CD14-positive monocyte (primary cell): ENCODE results near the gene CCL14. TPM values are rescaled to one million over a fixed set of nuclear protein-coding genes. Genes with fewer than 3 reads are reported as not detected.
A peak's percentile ranks its signal among the peaks of the same experiment; 100 is the strongest.

Experiments used
- DNase-seq, 3 donors: peaks; one replicate each; pipeline ENCODE4 v3.0.0-alpha.2; 2011 to 2022
- H2AFZ ChIP-seq: 2 replicates; pipeline ENCODE4 v1.6.0; 2012; ENCODE audit warnings: mild to moderate bottlenecking, low read depth, low read length, inconsistent platforms; ENCODE audit not compliant: insufficient read depth, poor library complexity, severe bottlenecking
- H3K27ac ChIP-seq, 2 donors: 1 replicate in 1 of 2; 2 replicates in 1 of 2; pipeline ENCODE4 v1.5.1; 2012 to 2013; ENCODE audit warnings: low read length in 2 of 2, control low read depth in 1 of 2, inconsistent platforms in 1 of 2, low read depth in 1 of 2, mild to moderate bottlenecking in 1 of 2
- H3K27me3 ChIP-seq, 2 donors: one replicate each; pipeline versions ENCODE4 v1.6.0 to v1.6.1; 2011 to 2013; ENCODE audit warnings: low read length in 2 of 2; ENCODE audit not compliant: control insufficient read depth in 2 of 2, insufficient read depth in 2 of 2
- H3K36me3 ChIP-seq, 2 donors: replicated peaks in 1 of 2; 1 replicate in 1 of 2; 2 replicates in 1 of 2; pipeline versions ENCODE4 v1.5.1 to v1.6.1; 2012 to 2013; ENCODE audit warnings: low read length in 2 of 2, control low read depth in 1 of 2, inconsistent platforms in 1 of 2, mild to moderate bottlenecking in 1 of 2; ENCODE audit not compliant: insufficient read depth in 2 of 2, control insufficient read depth in 1 of 2
- H3K4me1 ChIP-seq, 2 donors: 1 replicate in 1 of 2; 2 replicates in 1 of 2; pipeline versions ENCODE4 v1.5.1 to v1.6.1; 2012 to 2013; ENCODE audit warnings: low read length in 2 of 2, control low read depth in 1 of 2, inconsistent platforms in 1 of 2, mild to moderate bottlenecking in 1 of 2, moderate library complexity in 1 of 2; ENCODE audit not compliant: insufficient read depth in 2 of 2, control insufficient read depth in 1 of 2
- H3K4me2 ChIP-seq: replicated peaks from 2 replicates; pipeline ENCODE3; 2012; ENCODE audit warnings: low read length, moderate library complexity, mild to moderate bottlenecking; ENCODE audit not compliant: poor library complexity, severe bottlenecking; ENCODE audit errors: extremely low read depth
- H3K4me3 ChIP-seq, 3 experiments: fragments of 200-600 bp in 1 of 3; sonication (generic) in 1 of 3; replicated peaks in 1 of 3; 1 replicate in 2 of 3; 2 replicates in 1 of 3; pipeline ENCODE4 v1.5.1; 2011 to 2013; ENCODE audit warnings: low read length in 3 of 3, mild to moderate bottlenecking in 3 of 3, control low read depth in 2 of 3, low read depth in 2 of 3, inconsistent platforms in 1 of 3, moderate library complexity in 1 of 3
- H3K79me2 ChIP-seq: 2 replicates; pipeline ENCODE4 v1.6.0; 2012; ENCODE audit warnings: mild to moderate bottlenecking, control low read depth, inconsistent platforms, low read length, moderate library complexity; ENCODE audit not compliant: insufficient read depth
- H3K9ac ChIP-seq: 2 replicates; pipeline ENCODE4 v1.6.0; 2017; ENCODE audit warnings: low read length, mild to moderate bottlenecking; ENCODE audit not compliant: insufficient read depth, poor library complexity, severe bottlenecking
- H3K9me3 ChIP-seq, 2 donors: replicated peaks in 1 of 2; 1 replicate in 1 of 2; 2 replicates in 1 of 2; pipeline versions ENCODE4 v1.5.1 to v1.6.1; 2012 to 2013; ENCODE audit warnings: low read length in 2 of 2, control low read depth in 1 of 2; ENCODE audit not compliant: control insufficient read depth in 1 of 2, insufficient read depth in 1 of 2
- H4K20me1 ChIP-seq: 2 replicates; pipeline ENCODE4 v1.6.0; 2012; ENCODE audit warnings: mild to moderate bottlenecking, low read length, control low read depth, moderate library complexity; ENCODE audit not compliant: insufficient read depth
- H3K27ac Mint-ChIP-seq, 7 donors: one replicate each; pipeline ENCODE4 v1.8.0; 2020; ENCODE audit warnings: mild to moderate bottlenecking in 7 of 7, mixed read lengths in 7 of 7, moderate library complexity in 6 of 7, inconsistent platforms in 2 of 7
- H3K27me3 Mint-ChIP-seq, 3 donors: one replicate each; pipeline ENCODE4 v1.8.0; 2021 to 2022; ENCODE audit warnings: low read depth in 3 of 3, mild to moderate bottlenecking in 3 of 3, mixed read lengths in 3 of 3, moderate library complexity in 3 of 3, inconsistent platforms in 1 of 3
- H3K36me3 Mint-ChIP-seq, 2 donors: one replicate each; pipeline ENCODE4 v1.8.0; 2020; ENCODE audit warnings: mixed read lengths in 2 of 2, inconsistent platforms in 1 of 2, mild to moderate bottlenecking in 1 of 2
- H3K4me1 Mint-ChIP-seq: one replicate; pipeline ENCODE4 v1.8.0; 2020; ENCODE audit warnings: mild to moderate bottlenecking, mixed read lengths
- H3K4me3 Mint-ChIP-seq, 2 donors: one replicate each; pipeline ENCODE4 v1.8.0; 2020; ENCODE audit warnings: mild to moderate bottlenecking in 2 of 2, mixed read lengths in 2 of 2, moderate library complexity in 1 of 2
- H3K9me3 Mint-ChIP-seq, 7 donors: one replicate each; pipeline ENCODE4 v1.8.0; 2020 to 2022; ENCODE audit warnings: mixed read lengths in 7 of 7, mild to moderate bottlenecking in 6 of 7, moderate library complexity in 6 of 7, inconsistent platforms in 2 of 7
- CTCF ChIP-seq: fragments of 200-600 bp; IDR thresholded peaks from one replicate; pipeline ENCODE4 v1.8.0; 2022; ENCODE audit warnings: antibody characterized with exemption, mild to moderate bottlenecking
- WGBS: methylation state at CpG from one replicate; pipeline ENCODE4 v1.1.5; 2013; ENCODE audit warnings: missing lambda C conversion rate; ENCODE audit not compliant: insufficient coverage; 5-methylcytosine and 5-hydroxymethylcytosine counted together
- intact Hi-C, 2 donors: fragments of 100-400 bp; cut with micrococcal nuclease; formaldehyde crosslinking; loops; one replicate each; pipeline versions ENCODE4 v1.15.0 to v1.15.1; 2023
- polyA plus RNA-seq, 3 donors: library from polyadenylated mRNA; depleted of rRNA in 1 of 3; unstranded in 2 of 3; stranded (reverse) in 1 of 3; fragments of 300-500 nt in 2 of 3; fragments of >200 nt in 1 of 3; fragmentation: Illumina TruSeq in 2 of 3; gene quantifications; 1 replicate in 2 of 3; 2 replicates in 1 of 3; pipeline ENCODE4 v1.2.3, GENCODE V29; 2012 to 2021

Gene CCL14
- polyA plus RNA-seq, 3 donors = not detected

DNA sequence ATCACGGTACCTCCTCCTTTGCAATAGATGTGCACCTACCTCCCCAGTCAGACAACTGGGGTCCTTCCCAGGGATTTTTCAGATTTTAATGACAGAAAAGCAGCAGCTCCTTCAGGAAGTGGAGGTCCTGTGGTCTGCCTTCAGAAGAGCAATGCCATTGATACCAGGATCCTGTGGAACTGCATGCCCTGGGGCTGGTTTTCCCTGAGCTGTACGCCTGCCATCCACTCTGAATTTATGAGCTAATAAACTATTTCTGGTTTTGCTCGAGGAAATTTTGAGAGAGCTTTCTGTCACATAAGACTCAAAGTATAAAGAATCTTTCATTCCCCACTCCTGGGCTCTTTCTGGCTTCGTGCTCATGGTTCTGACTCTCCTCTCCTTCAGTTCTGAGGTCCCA, 41.2 kb upstream of the CCL14 start:
- Histone ChIP-seq H3K27me3 (no peaks in the 10 kb centered on the region), H3K79me2 (no peaks in the 10 kb centered on the region), H3K4me2 (no peak overlapping the region), H3K4me1 (peaks cover 4 to 15% of the 10 kb centered on the region in 2 donors), H3K9ac (no peak overlapping the region), H4K20me1 (no peaks in the 10 kb centered on the region), H3K27ac (no peak overlapping the region), H3K9me3 (peaks cover 0 to 6% of the 10 kb centered on the region in 2 donors), H2AFZ (no peak overlapping the region), H3K4me3 (no peak overlapping the region), H3K36me3 (no peaks in the 10 kb centered on the region)
- Mint-ChIP-seq H3K4me3 (no peak overlapping the region), H3K4me1 (peaks cover 26% of the 10 kb centered on the region), H3K27me3 (peaks cover 0 to 4% (median 4%) of the 10 kb centered on the region in 3 donors), H3K36me3 (no peaks in the 10 kb centered on the region), H3K9me3 (peaks cover 3 to 10% (median 5%) of the 10 kb centered on the region in 7 donors), H3K27ac (no peak overlapping the region)
- no peak for TF ChIP-seq CTCF
- DNase-seq = no peak
- intact Hi-C loops = no loop called here
- 70% methylated on average over 4 of the region's 4 CpGs for WGBS

DNA sequence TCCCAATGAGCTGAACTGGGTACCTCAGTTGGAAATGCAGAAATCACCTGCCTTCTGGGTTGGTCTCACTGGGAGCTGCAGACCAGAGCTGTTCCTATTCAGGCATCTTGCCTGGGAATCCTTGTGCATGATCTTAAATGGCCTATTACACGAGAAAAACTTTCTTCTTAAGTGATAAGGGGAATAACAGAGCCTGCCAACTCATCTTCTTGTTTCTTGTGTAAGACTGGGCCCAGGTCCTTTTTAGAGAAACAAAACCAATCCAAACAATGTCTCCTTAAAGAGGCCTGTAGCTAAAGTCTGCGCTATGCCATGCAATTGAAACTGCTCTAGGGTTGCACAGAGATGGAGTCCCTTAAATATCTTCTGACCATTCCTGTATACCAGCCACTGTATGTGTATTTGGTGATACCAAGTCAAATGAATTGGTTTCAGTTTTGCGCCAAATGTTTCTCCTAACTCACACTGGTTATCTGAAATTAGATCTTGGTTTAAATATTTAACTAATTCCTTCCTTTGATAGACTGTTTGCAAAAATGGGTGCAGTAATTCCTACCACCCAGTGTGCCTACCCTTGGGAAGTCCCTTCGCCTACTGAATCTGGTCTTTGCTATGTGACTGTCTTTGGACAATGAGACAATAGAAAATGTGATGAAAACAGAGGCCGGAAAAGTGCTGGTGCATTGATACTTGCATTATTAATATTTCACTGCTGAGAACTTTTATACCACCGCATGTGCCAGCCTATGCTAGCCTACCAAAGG, 37.8 kb upstream of the CCL14 start:
- H3K4me3 Mint-ChIP-seq = no peak overlapping the region
- peaks cover 0 to 15% (median 9%) of the 10 kb centered on the region in 7 donors for H3K9me3 Mint-ChIP-seq
- H3K27ac Mint-ChIP-seq = peak overlapping the region in 1 of 7 donors; percentile 52
- Histone ChIP-seq H4K20me1 (no peaks in the 10 kb centered on the region), H3K4me1 (peaks cover 5 to 9% of the 10 kb centered on the region in 2 donors), H3K36me3 (no peaks in the 10 kb centered on the region), H3K27me3 (no peaks in the 10 kb centered on the region), H3K9ac (no peak overlapping the region), H3K9me3 (peaks cover 0 to 9% of the 10 kb centered on the region in 2 donors), H3K4me2 (no peak overlapping the region), H3K79me2 (no peaks in the 10 kb centered on the region), H2AFZ (no peak overlapping the region), H3K27ac (no peak overlapping the region), H3K4me3 (no peak overlapping the region)
- intact Hi-C loops = no loop called here
- H3K36me3 Mint-ChIP-seq = no peaks in the 10 kb centered on the region
- peaks cover 0 to 4% (median 3%) of the 10 kb centered on the region in 3 donors for H3K27me3 Mint-ChIP-seq
- DNase-seq = peak in 1 of 3 donors; percentile 42
- WGBS = 100% methylated on average over 1 of the region's 6 CpGs
- TF ChIP-seq CTCF = no peak
- H3K4me1 Mint-ChIP-seq = peaks cover 20% of the 10 kb centered on the region
